Measurements from ENCODE around the gene MAMSTR.
"Not testable (repeated sequence)": the region's sequence is repeated elsewhere in the genome, so short reads cannot be mapped to it uniquely, and the experiment has no call there.

MAMSTR gene

GRCh38 chr19:48719263-48720171 lies at the start of gene MAMSTR:
Gene MAMSTR (minus strand): TSS chr19:48719725. CDS start chr19:48719031, 694 bp downstream.
- H3K27ac ChIP-seq: peak within 1 kb of the TSS; percentile 71
- TF ChIP-seq CTCF (conservative IDR thresholded peaks at IDR 0.05): no peak

- H3K27ac ChIP-seq: no peak overlapping the region
- no peak for TF ChIP-seq CTCF (conservative IDR thresholded peaks at IDR 0.05)
Observed at GRCh38 chr19:48768994-48769713, 49.6 kb upstream of the MAMSTR start.

- not testable (repeated sequence) for H3K27ac ChIP-seq
Observed at GRCh38 chr19:48768171-48768753, 48.7 kb upstream of the MAMSTR start.

- H3K27ac ChIP-seq: not testable (repeated sequence)
Observed at GRCh38 chr19:48765816-48766215, 46.3 kb upstream of the MAMSTR start.

GRCh38 chr19:48760504-48761205 lies 41.1 kb upstream of the MAMSTR start:
- TF ChIP-seq CTCF (conservative IDR thresholded peaks at IDR 0.05): no peak
- no peak overlapping the region for H3K27ac ChIP-seq

- TF ChIP-seq CTCF (conservative IDR thresholded peaks at IDR 0.05): no peak
- H3K27ac ChIP-seq: no peak overlapping the region
Observed at GRCh38 chr19:48757741-48758144, 38.2 kb upstream of the MAMSTR start.

GRCh38 chr19:48757089-48757675 lies 37.7 kb upstream of the MAMSTR start:
- no peak for TF ChIP-seq CTCF (conservative IDR thresholded peaks at IDR 0.05)
- H3K27ac ChIP-seq: no peak overlapping the region

GRCh38 chr19:48756686-48757085 lies 37.2 kb upstream of the MAMSTR start:
- no peak for TF ChIP-seq CTCF (conservative IDR thresholded peaks at IDR 0.05)
- no peak overlapping the region for H3K27ac ChIP-seq
